IPS-NIHi7 (cell line): ENCODE data around the gene PDE6H.

ENCODE experiments used
- DNase-seq: peaks from one replicate; pipeline ENCODE4 v3.0.0; 2012; ENCODE audit warnings: mixed read lengths; ENCODE audit errors: extremely low spot score

The PDE6H gene

DNA sequence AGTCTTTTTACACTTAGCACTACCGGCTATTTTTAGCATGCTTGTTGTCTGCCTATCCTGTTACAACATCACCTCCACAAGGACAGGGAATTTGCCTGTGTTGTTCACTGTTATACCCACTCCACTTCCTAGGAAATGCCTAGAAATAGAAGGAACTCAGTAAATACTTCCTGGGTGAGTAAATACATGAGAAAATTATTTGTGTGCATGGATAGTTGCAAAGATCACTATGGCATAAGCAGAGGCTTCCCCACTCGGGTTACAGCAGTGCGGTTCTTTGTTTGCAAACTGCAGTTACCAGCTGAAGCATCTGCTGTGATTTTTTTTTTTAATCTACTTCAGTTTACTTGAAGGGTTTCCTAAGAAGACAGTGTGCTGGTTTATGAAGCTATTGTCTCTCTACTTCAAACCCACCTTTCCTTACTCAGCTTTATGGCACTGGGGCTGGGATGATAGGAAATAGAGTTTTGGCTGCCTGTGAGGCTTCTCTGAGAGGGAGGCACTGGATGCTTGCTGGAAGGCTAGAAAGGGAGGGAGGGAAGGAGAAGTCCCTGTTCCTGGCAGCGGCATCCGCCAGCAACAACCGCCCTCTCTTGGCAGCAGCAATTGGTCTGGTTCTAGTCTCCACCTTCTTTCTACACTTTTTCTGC lies 29.0 kb downstream of the PDE6H start:
- DNase-seq: peak; percentile 59

DNA sequence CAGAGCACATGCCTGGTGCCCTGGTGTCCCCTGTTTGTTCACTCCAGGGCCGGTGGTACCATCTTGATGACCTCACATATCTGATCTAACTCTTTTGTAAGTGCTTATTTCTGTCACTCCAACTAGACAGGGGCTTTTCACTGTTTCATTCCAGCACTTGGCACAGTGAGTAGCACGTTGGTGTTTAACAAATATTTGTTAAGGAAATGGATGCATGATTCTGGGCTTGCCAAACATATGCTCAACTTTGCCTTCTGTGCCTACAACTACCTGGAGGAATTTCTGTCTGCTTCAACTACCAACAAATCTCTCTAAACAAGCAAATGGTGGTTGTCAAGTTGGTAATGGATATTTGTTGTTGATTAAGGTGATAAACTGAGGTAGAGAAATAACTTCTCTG lies 31.6 kb downstream of the PDE6H start:
- no peak for DNase-seq

DNA sequence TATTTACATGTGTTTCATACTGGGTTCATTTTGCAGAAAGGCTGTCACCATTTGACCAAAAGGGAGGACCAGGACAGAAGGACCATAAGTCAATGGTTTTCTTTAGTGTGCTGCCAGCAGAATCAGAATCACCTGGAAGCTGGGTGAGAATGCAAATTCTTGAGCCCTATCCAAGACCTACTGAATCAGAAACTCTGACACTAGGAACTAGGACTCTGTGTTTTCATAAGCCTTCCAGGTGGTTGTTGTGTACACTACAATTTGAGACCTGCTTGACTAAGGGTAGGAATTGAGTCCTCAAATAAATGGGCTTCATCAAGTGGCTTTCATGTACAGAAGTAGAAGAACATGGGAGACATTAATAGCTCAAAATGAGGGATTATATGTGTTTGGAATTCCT lies 32.2 kb downstream of the PDE6H start:
- DNase-seq: no peak

DNA sequence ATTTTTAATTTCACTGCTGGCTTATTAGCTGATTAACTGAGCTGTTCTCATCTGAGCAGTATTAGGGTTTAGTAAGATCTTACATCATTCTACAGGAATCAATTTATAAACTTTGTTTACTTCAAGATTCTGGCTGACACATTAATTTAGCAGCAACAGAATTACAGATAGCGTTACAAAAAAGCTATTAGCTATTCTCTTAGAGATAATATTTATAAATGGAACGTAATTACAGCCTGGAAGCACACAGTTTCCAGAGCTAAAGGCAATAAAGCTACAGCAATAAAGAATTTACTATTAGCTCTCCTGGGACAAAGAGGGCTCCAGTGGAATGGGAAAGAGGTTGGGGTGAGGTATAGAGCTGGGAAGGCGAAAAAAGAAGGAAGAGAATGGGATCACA lies 34.7 kb downstream of the PDE6H start:
- DNase-seq: no peak

DNA sequence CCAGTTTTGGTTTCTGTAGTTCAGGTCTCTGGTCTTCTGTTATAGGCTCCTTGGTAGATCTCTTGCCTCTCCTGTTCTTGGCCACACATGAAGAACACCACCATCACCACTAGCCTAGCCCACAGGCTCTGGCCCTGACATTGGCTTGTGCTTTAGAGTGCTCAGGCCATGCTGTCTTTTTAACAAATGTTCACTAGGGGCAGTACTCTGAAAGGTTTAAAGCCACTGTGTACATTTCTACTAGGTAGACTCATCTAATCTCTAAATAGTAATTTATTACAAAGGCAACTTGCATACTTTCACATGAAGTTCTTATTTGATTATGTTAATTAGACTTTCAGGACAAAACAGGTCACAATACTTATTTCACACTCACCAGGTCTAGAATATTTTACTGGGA lies 38.3 kb downstream of the PDE6H start:
- peak; percentile 21 for DNase-seq

DNA sequence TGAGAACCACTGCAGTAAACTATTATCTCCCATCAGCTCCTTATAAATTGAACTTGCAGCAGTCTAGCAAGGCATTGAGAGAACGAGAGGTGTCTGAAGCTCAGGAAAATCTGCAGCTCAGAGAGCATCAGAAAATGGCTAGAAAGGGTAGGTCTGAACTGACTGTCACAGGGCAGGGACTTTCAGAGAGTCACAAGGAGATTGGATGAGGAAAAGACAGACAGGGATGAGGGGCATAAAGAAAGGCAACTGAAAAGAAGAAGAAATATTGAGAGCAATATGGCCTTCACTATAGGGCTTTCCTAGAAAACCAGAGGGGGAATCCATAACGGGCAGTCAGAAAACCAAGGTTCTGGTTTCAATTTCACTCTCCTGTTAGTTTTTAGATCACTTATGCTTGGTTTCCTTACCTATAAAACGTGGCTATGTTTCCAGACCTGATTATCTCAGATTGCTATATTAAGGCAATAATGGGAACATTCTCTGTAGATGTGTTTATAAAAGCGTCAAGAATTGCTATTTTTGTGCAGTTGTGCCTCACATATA lies 40.9 kb downstream of the PDE6H start:
- no peak for DNase-seq

DNA sequence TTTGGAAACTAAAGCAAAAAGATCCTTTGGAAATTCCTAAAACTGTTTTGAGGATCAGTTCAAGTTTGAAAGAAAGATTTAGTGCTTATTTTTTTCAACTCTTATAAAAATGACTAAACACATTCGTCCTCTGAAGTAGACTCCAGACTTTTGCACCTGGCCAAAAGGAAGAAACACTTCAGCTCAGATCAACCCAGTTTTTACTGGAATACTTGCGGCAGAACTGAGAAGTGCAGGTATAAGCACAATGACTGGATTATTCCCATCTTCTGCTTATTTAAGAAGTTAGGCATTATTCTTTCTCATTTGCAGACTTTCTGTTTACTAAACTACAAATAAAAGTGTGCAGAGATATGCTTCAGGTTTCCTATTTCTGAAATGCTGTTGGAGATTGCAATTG lies 41.9 kb downstream of the PDE6H start:
- DNase-seq: no peak

DNA sequence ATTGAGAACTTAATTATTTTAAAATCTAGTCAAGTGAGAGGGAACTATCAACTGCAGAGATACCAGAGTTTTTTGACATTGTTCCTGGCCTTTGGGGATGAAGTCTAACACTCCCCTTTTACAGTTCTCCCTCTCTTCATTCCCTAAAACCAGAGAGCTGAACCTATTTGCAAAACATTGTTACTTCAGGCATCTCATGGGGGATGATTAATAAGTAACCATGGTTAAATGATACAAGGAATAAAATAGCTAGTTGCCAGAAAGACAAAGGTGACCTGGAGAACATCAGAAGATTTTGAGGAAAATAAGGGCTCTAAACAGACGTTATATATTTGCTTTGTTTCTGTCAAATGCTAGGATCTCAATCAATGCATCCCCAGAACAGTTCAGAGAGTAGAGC lies 42.3 kb downstream of the PDE6H start:
- DNase-seq: no peak

DNA sequence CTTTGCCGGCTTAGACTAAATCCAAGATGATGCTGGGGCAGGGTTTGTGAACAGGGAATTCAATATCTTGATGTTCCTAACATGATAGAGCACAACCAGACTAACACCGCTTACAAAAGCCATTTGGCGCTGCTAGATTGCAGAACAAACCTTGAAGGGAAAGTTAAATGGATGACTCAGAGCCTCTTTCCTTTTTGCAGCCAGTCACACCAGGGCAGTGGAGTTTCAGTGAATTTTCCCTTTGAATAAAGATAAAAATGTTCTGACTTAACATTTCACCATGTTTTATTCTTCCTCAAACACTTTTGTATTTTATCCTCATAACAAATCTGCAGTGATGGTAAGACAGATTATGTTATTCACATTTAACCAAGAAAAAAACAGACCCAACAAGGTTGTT lies 47.3 kb downstream of the PDE6H start:
- no peak for DNase-seq
